Activated CD4-positive, CD25-positive, alpha-beta regulatory T cell treated with anti-CD3 and anti-CD28 coated beads, Interleukin-2, amount 50 U/mL, for 72 hours (primary cell): ENCODE measurements around the gene HGD.
"Not testable (repeated sequence)": the region's sequence is repeated elsewhere in the genome, so short reads cannot be mapped to it uniquely, and the experiment has no call there.

Experiments used
- DNase-seq: peaks from one replicate; pipeline ENCODE4 v3.0.0; 2021

Gene HGD

GRCh38 chr3:120637851-120638559 lies 44.0 kb downstream of the HGD start:
- no peak for DNase-seq

GRCh38 chr3:120636795-120637401 lies 45.1 kb downstream of the HGD start:
- no peak for DNase-seq

- no peak for DNase-seq
Measured at GRCh38 chr3:120634539-120634938, 47.5 kb downstream of the HGD start.

- DNase-seq: no peak
Measured at GRCh38 chr3:120625159-120625586, 56.9 kb downstream of the HGD start.

- no peak for DNase-seq
Measured at GRCh38 chr3:120623727-120624093, 58.3 kb downstream of the HGD start.

GRCh38 chr3:120622870-120623726 lies 58.9 kb downstream of the HGD start:
- no peak for DNase-seq

- no peak for DNase-seq
Measured at GRCh38 chr3:120622457-120622856, 59.6 kb downstream of the HGD start.

- DNase-seq: not testable (repeated sequence)
Measured at GRCh38 chr3:120616745-120617144, 65.3 kb downstream of the HGD start.

GRCh38 chr3:120615847-120616609 lies 66.0 kb downstream of the HGD start:
- no peak for DNase-seq

GRCh38 chr3:120614765-120615164 lies 67.3 kb downstream of the HGD start:
- no peak for DNase-seq

- DNase-seq: no peak
Measured at GRCh38 chr3:120608506-120608905, 73.5 kb downstream of the HGD start.

GRCh38 chr3:120604784-120605183 lies 77.3 kb downstream of the HGD start:
- DNase-seq: no peak

GRCh38 chr3:120604382-120604781 lies 77.7 kb downstream of the HGD start:
- DNase-seq: no peak

- no peak for DNase-seq
Measured at GRCh38 chr3:120602682-120603081, 79.4 kb downstream of the HGD start.

- no peak for DNase-seq
Measured at GRCh38 chr3:120601554-120601953, 80.5 kb downstream of the HGD start.

- DNase-seq: no peak
Measured at GRCh38 chr3:120599211-120599610, 82.8 kb downstream of the HGD start.

- DNase-seq: no peak
Measured at GRCh38 chr3:120597445-120598049, 84.5 kb downstream of the HGD start.

GRCh38 chr3:120596853-120597223 lies 85.2 kb downstream of the HGD start:
- DNase-seq: no peak

GRCh38 chr3:120596116-120596852 lies 85.8 kb downstream of the HGD start, which contains the start of gene NDUFB4:
Gene NDUFB4 (plus strand): TSS chr3:120596336. CDS start chr3:120596360, 24 bp downstream.
- DNase-seq: peak; percentile 92

GRCh38 chr3:120595788-120596115 lies 86.3 kb downstream of the HGD start:
- DNase-seq: no peak

- DNase-seq: no peak
Measured at GRCh38 chr3:120587332-120587975, 94.6 kb downstream of the HGD start.
